SIG-M5 treated with dmso at 0.1 percent for 504 hours (cell line): ENCODE results near the gene TIAM2.

ENCODE experiments used
- DNase-seq: peaks from one replicate; lab custom pipeline; 2025; ENCODE audit not compliant: unreplicated experiment; lab: John Stamatoyannopoulos, UW

Gene TIAM2

GRCh38 chr6:155252581-155252980 lies 257.5 kb downstream of the TIAM2 start:
- no peak for DNase-seq

GRCh38 chr6:155253337-155253736 lies 258.2 kb downstream of the TIAM2 start:
- DNase-seq = no peak

- DNase-seq = no peak
Measured at GRCh38 chr6:155254139-155254538, 259.0 kb downstream of the TIAM2 start.

GRCh38 chr6:155256122-155256795 lies 261.1 kb downstream of the TIAM2 start:
- DNase-seq = no peak

- DNase-seq = no peak
Measured at GRCh38 chr6:155257796-155258195, 262.7 kb downstream of the TIAM2 start.

- no peak for DNase-seq
Measured at GRCh38 chr6:155259204-155259603, 264.1 kb downstream of the TIAM2 start.

- DNase-seq = no peak
Measured at GRCh38 chr6:155259897-155260296, 264.8 kb downstream of the TIAM2 start.

- DNase-seq = no peak
Measured at GRCh38 chr6:155260686-155261085, 265.6 kb downstream of the TIAM2 start.

GRCh38 chr6:155261111-155261900 lies 266.2 kb downstream of the TIAM2 start:
- no peak for DNase-seq

- DNase-seq = no peak
Measured at GRCh38 chr6:155262655-155263054, 267.5 kb downstream of the TIAM2 start.

GRCh38 chr6:155263373-155264063 lies 268.4 kb downstream of the TIAM2 start, which contains the start of gene CLDN20:
TSS of gene CLDN20 (plus strand) at chr6:155264013. CDS start at chr6:155275720, 11,707 bp downstream.
- no peak for DNase-seq

- no peak for DNase-seq
Measured at GRCh38 chr6:155264693-155265320, 269.7 kb downstream of the TIAM2 start.

- no peak for DNase-seq
Measured at GRCh38 chr6:155265843-155266535, 270.9 kb downstream of the TIAM2 start.

- no peak for DNase-seq
Measured at GRCh38 chr6:155267411-155267810, 272.3 kb downstream of the TIAM2 start.

- peak; percentile 15 for DNase-seq
Measured at GRCh38 chr6:155268088-155268867, 273.2 kb downstream of the TIAM2 start.

- no peak for DNase-seq
Measured at GRCh38 chr6:155269765-155270164, 274.6 kb downstream of the TIAM2 start.

- DNase-seq = no peak
Measured at GRCh38 chr6:155270561-155271091, 275.5 kb downstream of the TIAM2 start.

GRCh38 chr6:155271145-155271544 lies 276.0 kb downstream of the TIAM2 start:
- no peak for DNase-seq

GRCh38 chr6:155272353-155273232 lies 277.5 kb downstream of the TIAM2 start:
- no peak for DNase-seq
